ENCODE measurements around the gene COL15A1.

The COL15A1 gene

DNA sequence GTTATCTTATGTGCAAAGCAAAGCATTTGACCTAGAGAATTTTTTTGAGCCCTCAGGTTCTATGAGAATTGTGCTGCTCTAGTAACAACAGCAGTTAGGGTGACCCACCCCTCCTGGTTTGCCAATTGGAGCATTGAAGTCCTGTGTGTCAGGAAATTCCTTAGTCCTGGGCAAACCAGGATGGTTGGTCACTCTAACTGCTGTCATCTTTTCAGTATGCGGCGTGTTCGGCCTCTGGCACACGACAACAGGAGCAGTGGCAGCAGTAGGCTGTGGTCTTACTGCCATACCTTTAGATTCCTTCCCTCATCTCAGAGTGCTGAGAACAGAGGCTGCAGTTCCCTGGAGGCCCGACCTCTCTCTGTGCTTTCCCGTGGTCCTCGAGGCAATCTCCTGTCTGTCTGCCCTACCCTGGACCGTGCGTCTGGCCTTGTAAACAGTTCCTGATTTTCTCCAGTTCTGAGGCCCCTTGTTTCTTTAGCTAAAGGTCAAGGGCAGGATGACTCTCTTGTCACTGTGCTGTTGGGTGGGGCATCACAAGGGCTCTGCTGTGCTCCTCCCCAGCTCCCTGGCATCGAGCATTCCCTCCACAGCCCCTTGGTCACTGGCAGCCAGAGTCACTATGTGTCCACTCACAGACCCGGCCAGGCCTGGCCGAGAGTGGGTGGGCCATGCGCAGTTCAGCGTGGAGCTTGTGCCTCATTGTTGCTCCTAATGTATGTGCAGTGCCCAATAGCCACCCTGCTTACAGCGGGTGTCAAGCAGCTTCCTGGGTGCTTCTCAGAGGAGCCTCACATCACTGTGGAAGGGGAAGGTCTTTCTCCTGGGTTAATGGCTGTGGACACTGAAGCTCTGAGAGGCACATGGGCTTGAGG, 18.5 kb upstream of the COL15A1 start:
- TF ChIP-seq POLR2A (IDR thresholded peaks at IDR 0.05; ENCODE audit: low read length) (no peak), GATA1 (IDR thresholded peaks at IDR 0.05; ENCODE audit: low read depth, low read length) (no peak)

DNA sequence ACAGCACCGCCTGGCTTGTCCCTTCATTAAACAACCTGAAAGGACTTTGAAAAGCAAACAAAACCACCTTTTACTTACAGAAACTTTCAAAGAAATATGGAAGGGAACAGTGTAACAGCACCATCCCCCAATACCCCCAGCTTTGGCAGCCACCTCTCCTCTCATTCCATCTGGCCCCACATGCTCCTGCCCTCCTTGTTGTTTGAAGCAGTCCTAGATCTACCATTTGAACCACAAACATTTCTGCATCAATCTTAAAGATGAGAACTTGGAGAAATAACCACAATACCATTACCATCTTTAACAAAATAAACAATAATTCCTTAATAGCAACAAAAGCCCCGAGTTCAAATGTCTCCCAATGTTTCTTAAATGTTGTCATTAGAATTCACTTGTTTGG, 17.8 kb upstream of the COL15A1 start:
- TF ChIP-seq GATA1 (IDR thresholded peaks at IDR 0.05; ENCODE audit: low read depth, low read length) = no peak
- no peak for TF ChIP-seq POLR2A (IDR thresholded peaks at IDR 0.05; ENCODE audit: low read length)
- DNase-seq = no peak

More for the DNA sequence above, 18.5 kb upstream of the COL15A1 start:
- DNase-seq = peak; percentile 19 to 33

DNA sequence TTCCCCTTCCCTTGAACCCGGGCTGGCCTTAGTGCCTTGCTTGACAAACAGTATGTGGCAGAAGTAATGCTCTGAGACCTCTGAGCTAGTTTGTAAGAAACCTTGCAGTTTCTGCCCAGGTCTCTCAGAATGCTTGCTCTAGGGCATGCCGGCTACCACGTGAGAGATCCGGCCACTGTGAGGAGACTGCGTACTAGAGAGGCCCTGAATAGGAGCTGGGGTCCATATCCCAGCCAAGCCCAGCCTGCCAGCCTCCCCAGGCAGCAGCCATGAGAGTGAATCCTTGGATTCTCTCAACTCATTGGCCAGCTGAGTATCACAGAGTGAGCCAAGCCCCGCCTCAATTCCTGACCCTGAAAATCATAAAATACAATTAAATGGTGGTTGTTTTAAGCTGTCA, 16.0 kb upstream of the COL15A1 start:
- TF ChIP-seq GATA1 (IDR thresholded peaks at IDR 0.05; ENCODE audit: low read depth, low read length) (no peak), POLR2A (IDR thresholded peaks at IDR 0.05; ENCODE audit: low read length) (no peak)
- no peak for DNase-seq

DNA sequence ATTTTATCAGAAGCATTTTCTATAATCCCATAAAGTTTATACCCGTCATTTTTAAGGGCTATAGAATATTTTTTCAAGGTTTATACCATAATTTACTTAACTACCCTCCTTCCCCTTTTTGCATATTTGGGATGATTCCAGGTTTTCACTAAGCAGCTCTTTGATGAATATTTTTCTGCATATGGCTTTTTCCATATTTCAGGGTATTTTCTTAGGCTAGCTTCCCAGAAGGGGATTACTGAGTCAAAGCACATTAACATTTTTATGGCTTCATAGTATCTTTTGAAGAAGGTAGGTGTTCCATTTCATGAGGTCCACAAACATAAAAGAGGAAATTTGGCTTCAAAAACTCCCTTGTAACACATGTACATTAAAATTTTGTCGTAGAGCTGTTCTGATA, 14.6 kb upstream of the COL15A1 start:
- TF ChIP-seq GATA1 (IDR thresholded peaks at IDR 0.05; ENCODE audit: low read depth, low read length) (no peak), POLR2A (IDR thresholded peaks at IDR 0.05; ENCODE audit: low read length) (no peak)
- DNase-seq = no peak

DNA sequence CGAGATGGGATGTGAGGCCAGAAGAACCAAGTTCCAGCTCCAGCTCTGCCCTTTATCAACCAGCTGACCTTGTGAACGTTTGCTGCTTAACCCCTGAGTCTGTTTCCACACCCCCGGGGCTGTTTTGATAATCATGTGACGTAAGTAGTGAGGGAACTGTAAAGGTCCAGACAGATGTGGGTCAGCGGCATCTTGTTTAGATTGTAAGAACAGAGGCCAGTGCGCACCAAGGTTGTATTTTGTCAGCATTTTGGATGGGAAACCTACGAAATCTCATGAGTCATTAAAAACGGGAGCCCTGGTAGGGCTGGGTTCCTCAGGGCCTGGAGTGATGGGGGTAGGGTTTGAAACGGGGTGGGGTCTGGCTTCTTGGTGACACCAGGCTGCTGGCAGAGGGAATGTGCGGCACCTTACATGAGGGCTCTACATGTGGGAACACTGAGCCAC, 13.8 kb upstream of the COL15A1 start:
- TF ChIP-seq POLR2A (IDR thresholded peaks at IDR 0.05; ENCODE audit: low read length) (no peak), GATA1 (IDR thresholded peaks at IDR 0.05; ENCODE audit: low read depth, low read length) (no peak)

DNA sequence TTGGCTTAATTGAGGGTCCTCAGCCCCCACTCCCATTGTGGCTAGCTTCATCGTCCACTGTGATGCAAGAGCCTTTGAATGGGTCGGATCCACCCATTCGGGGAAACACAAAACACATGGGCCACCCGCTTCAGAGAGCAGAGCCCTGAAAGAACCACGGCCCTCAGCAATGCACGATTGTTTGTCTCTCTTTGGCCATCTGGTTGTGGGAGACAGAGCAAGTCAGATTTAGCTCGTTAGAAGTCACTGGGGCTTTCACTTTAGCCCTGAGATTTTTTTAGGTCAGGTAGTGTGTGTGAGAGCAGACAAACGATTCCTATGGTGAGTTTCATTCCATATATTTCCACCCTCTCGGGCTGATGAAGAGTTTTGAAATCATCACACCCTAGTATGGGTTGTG, 12.9 kb upstream of the COL15A1 start:
- TF ChIP-seq POLR2A (IDR thresholded peaks at IDR 0.05; ENCODE audit: low read length) (no peak), GATA1 (IDR thresholded peaks at IDR 0.05; ENCODE audit: low read depth, low read length) (no peak)

More for the DNA sequence above, 13.8 kb upstream of the COL15A1 start:
- DNase-seq = peak; percentile 41 to 60

DNA sequence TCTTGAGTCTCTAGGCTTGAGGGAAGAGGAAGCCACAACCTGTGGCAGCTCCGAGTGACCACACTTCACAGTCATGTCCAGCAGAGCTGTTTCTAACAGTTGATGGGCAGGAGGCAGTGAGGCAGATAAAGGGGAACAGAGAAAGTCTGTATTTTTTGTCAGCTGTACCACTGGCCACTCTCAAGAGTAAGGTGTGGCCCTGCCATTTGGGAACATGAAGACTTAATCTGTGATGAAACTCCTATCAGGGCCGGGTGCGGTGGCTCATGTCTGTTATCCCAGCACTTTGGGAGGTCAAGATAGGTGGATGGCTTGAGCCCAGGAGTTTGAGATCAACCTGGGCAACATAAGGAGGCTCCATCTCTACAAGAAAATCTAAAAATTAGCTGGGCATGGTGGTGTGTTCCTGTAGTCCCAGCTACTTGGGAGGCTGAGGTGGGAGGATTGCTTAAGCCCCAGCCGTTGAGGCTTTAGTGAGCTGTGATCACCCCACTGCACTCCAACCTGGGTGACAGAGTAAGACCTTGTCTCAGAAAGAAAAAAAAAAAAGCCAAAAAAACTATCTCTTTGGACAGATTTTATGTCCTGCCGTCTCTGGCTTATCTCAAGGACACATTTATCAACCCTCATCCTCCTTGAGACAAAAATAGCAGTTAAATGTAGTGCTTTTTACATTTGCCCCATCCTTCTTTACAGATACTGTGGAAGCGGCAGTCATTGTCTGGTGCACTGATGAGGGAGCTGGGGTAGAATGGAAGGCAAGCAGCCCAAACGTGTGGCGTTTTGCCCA, 11.9 kb upstream of the COL15A1 start:
- DNase-seq = peak; percentile 77 to 92
- TF ChIP-seq POLR2A (IDR thresholded peaks at IDR 0.05; ENCODE audit: low read length) (no peak), GATA1 (IDR thresholded peaks at IDR 0.05; ENCODE audit: low read depth, low read length) (no peak)

More for the DNA sequence above, 12.9 kb upstream of the COL15A1 start:
- DNase-seq = no peak

DNA sequence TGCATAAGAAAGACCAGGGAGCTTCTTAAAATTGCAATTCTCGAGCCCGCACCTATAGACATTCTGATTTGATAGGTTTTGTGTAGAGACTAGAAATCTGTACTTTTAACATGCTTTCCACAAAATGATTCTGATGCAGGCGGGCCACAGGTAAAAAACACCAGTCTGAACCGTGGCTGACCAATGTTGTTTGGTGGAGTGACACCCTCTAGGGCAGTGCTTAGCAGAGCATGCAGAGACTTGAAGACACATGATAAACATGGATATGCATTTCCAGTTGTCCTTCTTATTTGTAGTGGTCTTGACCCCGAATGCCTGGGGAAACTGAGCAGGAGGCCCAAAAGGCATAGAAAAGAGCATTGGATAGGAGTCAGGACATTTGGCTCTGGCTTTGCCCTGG, 10.5 kb upstream of the COL15A1 start:
- DNase-seq = peak in 1 of 2 experiments; percentile 16
- TF ChIP-seq GATA1 (IDR thresholded peaks at IDR 0.05; ENCODE audit: low read depth, low read length) (no peak), POLR2A (IDR thresholded peaks at IDR 0.05; ENCODE audit: low read length) (no peak)

DNA sequence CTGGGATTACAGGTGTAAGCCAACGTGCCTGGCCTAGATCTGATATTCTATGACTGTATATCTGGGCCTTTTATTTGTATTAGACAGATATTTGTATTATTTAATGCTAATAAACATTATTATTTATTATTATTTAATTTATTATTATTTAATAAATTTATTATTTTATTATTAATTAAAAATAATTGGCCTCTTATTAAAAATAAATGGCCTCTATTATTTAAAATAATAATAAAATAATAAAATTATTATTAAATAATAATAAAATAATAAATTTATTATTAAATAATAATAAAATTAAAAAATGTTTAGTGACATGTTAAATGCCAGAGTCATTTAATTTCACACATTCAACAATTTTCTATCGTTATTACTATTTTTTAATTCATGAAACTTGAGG, 9.8 kb upstream of the COL15A1 start:
- TF ChIP-seq GATA1 (IDR thresholded peaks at IDR 0.05; ENCODE audit: low read depth, low read length) (no peak), POLR2A (IDR thresholded peaks at IDR 0.05; ENCODE audit: low read length) (no peak)
- DNase-seq = no peak

DNA sequence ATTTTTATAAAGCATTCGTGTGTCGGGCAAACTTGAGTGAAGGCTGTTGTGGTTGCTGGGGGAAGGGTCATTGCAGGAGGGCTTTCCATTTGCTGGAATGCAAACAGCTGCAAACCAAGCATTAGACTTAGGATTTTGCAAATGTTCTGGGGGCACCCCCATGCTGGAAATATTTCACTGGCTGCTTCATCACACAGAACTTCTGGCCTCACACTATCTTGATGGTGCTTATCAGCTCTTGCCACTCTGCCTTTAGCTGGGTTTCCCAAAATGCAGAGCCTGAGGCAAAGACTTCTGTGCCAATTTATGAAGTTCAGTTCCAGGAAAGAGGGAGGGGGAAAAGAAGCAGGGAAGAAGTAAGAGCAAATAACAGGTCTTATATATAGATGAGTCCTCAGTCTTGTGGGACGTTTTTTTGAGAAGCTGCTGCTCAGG, 8.6 kb upstream of the COL15A1 start:
- TF ChIP-seq GATA1 (IDR thresholded peaks at IDR 0.05; ENCODE audit: low read depth, low read length) (peak; percentile 36), POLR2A (IDR thresholded peaks at IDR 0.05; ENCODE audit: low read length) (peak; percentile 45)
- peak; percentile 85 to 91 for DNase-seq

DNA sequence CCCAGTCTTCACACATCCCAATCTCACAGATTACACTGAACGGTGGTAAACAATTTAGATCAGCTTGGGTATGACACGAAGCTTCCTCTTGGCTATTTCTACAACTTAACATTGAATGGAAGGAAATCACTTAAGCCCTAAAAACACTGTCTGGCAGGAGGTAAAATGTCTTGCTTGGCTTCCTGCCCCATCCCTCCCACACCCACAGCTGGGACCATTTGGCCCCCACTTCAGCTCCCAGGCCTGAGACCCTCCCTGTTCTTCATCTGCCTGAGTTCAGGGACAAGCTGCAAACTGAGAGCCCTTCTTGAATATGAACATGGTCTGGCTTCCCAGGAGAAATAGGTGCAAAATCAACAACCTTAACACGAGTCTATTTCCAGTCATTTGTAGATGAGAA, 3.4 kb upstream of the COL15A1 start:
- TF ChIP-seq POLR2A (IDR thresholded peaks at IDR 0.05; ENCODE audit: low read length) = no peak
- TF ChIP-seq GATA1 (IDR thresholded peaks at IDR 0.05; ENCODE audit: low read depth, low read length) = no peak
- no peak for DNase-seq

DNA sequence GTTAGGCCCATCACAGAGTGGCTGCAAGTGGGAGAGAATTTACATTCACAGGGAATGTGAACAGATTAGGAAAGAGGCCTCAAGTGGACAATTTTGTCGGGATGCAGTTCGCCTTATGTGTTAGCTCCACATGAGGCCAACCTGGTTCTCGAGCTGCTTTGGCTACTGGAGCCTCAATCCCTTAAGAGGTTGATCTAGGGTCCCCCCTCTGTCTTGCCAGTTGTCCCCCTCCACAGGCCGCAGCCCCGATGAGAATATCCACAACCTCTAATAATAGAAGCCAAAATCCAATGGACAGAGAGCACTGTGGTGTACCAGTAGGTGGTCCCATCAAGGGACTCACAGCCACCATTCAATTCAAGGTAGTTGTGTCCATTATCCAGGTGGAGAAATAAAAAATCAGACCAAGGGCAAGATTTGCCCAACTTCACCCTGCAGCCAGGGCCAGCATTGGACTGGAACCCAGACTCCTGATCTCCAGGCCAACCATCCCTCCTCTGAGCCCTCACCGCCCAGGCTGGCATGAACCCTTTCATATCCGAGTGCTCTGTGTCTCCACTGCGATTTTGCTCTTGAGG, 1.7 kb upstream of the COL15A1 start:
- DNase-seq = no peak
- TF ChIP-seq POLR2A (IDR thresholded peaks at IDR 0.05; ENCODE audit: low read length) (no peak), GATA1 (IDR thresholded peaks at IDR 0.05; ENCODE audit: low read depth, low read length) (no peak)

DNA sequence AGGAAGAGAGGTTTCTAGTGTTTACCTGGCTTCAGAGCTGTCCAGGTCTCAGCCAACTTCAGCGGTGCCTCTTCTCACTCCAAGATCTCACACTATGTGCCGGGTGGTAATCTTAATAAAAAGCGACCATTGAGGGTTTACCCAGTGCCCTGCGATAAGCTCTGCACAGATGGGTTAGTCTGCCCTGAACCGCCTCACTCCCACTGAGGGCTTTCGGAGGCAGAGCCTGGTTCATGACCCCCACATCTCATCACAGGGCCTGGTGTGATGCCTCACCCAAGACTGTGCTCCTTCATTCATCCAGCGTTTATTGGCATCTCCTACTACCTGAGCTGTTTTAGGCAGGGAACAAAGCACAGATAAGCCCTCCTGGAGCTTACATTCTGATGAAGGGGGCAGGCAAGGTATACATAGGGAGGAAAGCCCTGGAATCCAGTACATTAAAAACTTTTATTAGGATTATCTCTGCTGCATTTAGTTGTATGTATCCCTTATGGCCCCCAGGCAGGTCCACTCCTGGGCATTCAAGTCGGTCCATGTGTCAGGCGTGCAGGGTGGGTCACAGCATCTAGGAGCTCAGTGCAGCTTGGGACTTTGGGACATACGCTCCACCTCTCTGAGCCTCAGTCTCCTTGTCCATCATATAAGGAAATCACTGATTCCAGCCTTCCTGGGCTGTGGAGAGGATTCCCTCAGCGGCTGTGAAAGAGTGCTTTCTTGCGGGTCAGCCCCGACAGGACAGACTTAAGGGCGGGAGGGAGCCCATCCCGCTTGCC, 613 bp upstream of the COL15A1 start:
- DNase-seq = no peak
- no peak for TF ChIP-seq POLR2A (IDR thresholded peaks at IDR 0.05; ENCODE audit: low read length)
- no peak for TF ChIP-seq GATA1 (IDR thresholded peaks at IDR 0.05; ENCODE audit: low read depth, low read length)
